ENCODE data around the gene SGPL1.

- TF ChIP-seq CTCF (IDR thresholded peaks at IDR 0.05; ENCODE audit: poor library complexity, severe bottlenecking) (no peak), RAD21 (conservative IDR thresholded peaks at IDR 0.05) (no peak), REST (IDR thresholded peaks at IDR 0.05; ENCODE audit: borderline replicate concordance) (no peak)
These were observed 101.9 kb downstream of the SGPL1 start for GRCh38 chr10:70917635-70918034.

Data from neural cell (in vitro differentiated cells).